Caco-2 (cell line): ENCODE data around the gene FCAMR. TPM values are rescaled to one million over a fixed set of nuclear protein-coding genes. Genes with fewer than 3 reads are reported as not detected.
A peak's percentile ranks its signal among the peaks of the same experiment; 100 is the strongest.

Experiments
- BruUV-seq: library from RNA; stranded (reverse); fragments of 400-500 nt; replicated peaks from 2 replicates; lab custom pipeline; 2021; lab: Mats Ljungman, UMichigan
- CTCF ChIA-PET: fragments of 300-600 bp; sonication (Branson Sonifier 250); formaldehyde crosslinking; loops from one replicate; lab custom pipeline; 2022; ENCODE audit warnings: antibody characterized with exemption; lab: Charles Lee
- POLR2A ChIA-PET: fragments of 300-600 bp; sonication (Branson Sonifier 250); formaldehyde crosslinking; loops from one replicate; lab custom pipeline; 2022; ENCODE audit warnings: antibody characterized with exemption; lab: Charles Lee
- DNase-seq, 2 experiments: peaks; one replicate each; pipeline versions ENCODE4 v3.0.0 to v3.0.0-alpha.2; 2020 to 2022
- H3K27me3 ChIP-seq: replicated peaks from 2 replicates; pipeline ENCODE4 v1.6.0; 2011; ENCODE audit warnings: low read length; ENCODE audit not compliant: control insufficient read depth, insufficient read depth
- H3K36me3 ChIP-seq: 2 replicates; pipeline ENCODE4 v1.5.1; 2011; ENCODE audit warnings: low read length; ENCODE audit not compliant: control insufficient read depth, insufficient read depth
- H3K4me1 ChIP-seq: fragments of 250-450 bp; sonication (Bioruptor Pico); 2 replicates; pipeline ENCODE4 v1.5.1; 2020; ENCODE audit warnings: mild to moderate bottlenecking
- H3K4me3 ChIP-seq: 2 replicates; pipeline ENCODE4 v1.5.1; 2011; ENCODE audit warnings: low read depth, mild to moderate bottlenecking, control low read depth, low read length
- H3K9me3 ChIP-seq: fragments of 250-450 bp; sonication (Bioruptor Pico); 2 replicates; pipeline ENCODE4 v1.5.1; 2020; ENCODE audit warnings: mild to moderate bottlenecking, moderate library complexity
- H3K27ac Mint-ChIP-seq: one replicate; pipeline ENCODE4 v1.8.0; 2022; ENCODE audit warnings: mixed read lengths; ENCODE audit not compliant: unreplicated experiment
- H3K27me3 Mint-ChIP-seq: one replicate; pipeline ENCODE4 v1.8.0; 2022; ENCODE audit warnings: mixed read lengths; ENCODE audit not compliant: insufficient read depth, unreplicated experiment
- H3K36me3 Mint-ChIP-seq: one replicate; pipeline ENCODE4 v1.8.0; 2022; ENCODE audit warnings: mild to moderate bottlenecking, mixed read lengths; ENCODE audit not compliant: insufficient read depth, unreplicated experiment
- H3K4me1 Mint-ChIP-seq: one replicate; pipeline ENCODE4 v1.8.0; 2022; ENCODE audit warnings: low read depth, mixed read lengths; ENCODE audit not compliant: unreplicated experiment
- H3K4me3 Mint-ChIP-seq: one replicate; pipeline ENCODE4 v1.8.0; 2022; ENCODE audit warnings: mild to moderate bottlenecking, moderate library complexity, mixed read lengths; ENCODE audit not compliant: unreplicated experiment
- H3K9me3 Mint-ChIP-seq: one replicate; pipeline ENCODE4 v1.8.0; 2022; ENCODE audit warnings: mixed read lengths; ENCODE audit not compliant: unreplicated experiment
- CTCF ChIP-seq, 2 experiments: fragments of 200-600 bp in 1 of 2; IDR thresholded peaks; 1 replicate in 1 of 2; 2 replicates in 1 of 2; pipeline versions ENCODE4 v1.5.1 to v1.8.0; 2011 to 2022; ENCODE audit warnings: antibody characterized with exemption in 1 of 2, control low read depth in 1 of 2, inconsistent platforms in 1 of 2, low read depth in 1 of 2, low read length in 1 of 2, mild to moderate bottlenecking in 1 of 2, moderate library complexity in 1 of 2; ENCODE audit not compliant: insufficient read depth in 1 of 2, severe bottlenecking in 1 of 2, unreplicated experiment in 1 of 2
- intact Hi-C: fragments of 100-400 bp; cut with micrococcal nuclease; formaldehyde crosslinking; loops from one replicate; pipeline ENCODE4 v1.10.0; 2022; ENCODE audit not compliant: unreplicated experiment
- total RNA-seq: library from RNA; stranded (reverse); gene quantifications from 2 replicates; pipeline ENCODE4 v1.2.3, GENCODE V29; 2022

FCAMR gene
- total RNA-seq, 1 experiment from 2014 or later: 0.18 TPM

GRCh38 chr1:206935491-206936067, 34.7 kb downstream of the FCAMR start:
- no peak overlapping the region for H3K4me3 Mint-ChIP-seq
- H3K4me3 ChIP-seq: no peak overlapping the region
- ChIA-PET POLR2A (no interaction called here), CTCF (interaction anchor here (0.6 to 2.5 kb wide), 11 partner anchors 11 to 118 kb away, joined by 3 to 51 read pairs (median 4); partner anchors contain the start of genes C1orf116, PFKFB2 and PIGR)
- no peaks in the 10 kb centered on the region for H3K36me3 ChIP-seq
- intact Hi-C loops: loop anchor here (1.0 to 5.0 kb wide), 3 partner anchors 33 to 142 kb away; no protein-coding TSS in a partner anchor
- DNase-seq: peak; percentile 66 to 78
- no peaks in the 10 kb centered on the region for H3K36me3 Mint-ChIP-seq
- no peaks in the 10 kb centered on the region for H3K9me3 Mint-ChIP-seq
- no peaks in the 10 kb centered on the region for H3K4me1 Mint-ChIP-seq
- no peaks in the 10 kb centered on the region for H3K4me1 ChIP-seq
- peak; percentile 86 to 94 for TF ChIP-seq CTCF (IDR thresholded peaks at IDR 0.05; ENCODE audit: insufficient read depth in 1 of 2, low read depth in 1 of 2, low read length in 1 of 2, severe bottlenecking in 1 of 2, unreplicated experiment in 1 of 2)
- BruUV-seq: no TSS peak
- no peaks in the 10 kb centered on the region for H3K9me3 ChIP-seq
- no peaks in the 10 kb centered on the region for H3K27me3 Mint-ChIP-seq
- H3K27ac Mint-ChIP-seq: no peak overlapping the region
- H3K27me3 ChIP-seq: no peaks in the 10 kb centered on the region

GRCh38 chr1:206933333-206933945, 36.8 kb downstream of the FCAMR start:
- ChIA-PET CTCF (interaction anchor here (0.6 to 1.2 kb wide), 2 partner anchors 24 to 122 kb away, joined by 3 to 6 read pairs; no protein-coding TSS in a partner anchor), POLR2A (interaction anchor here (0.6 kb wide), 1 partner anchor 117 kb away, joined by 3 read pairs; no protein-coding TSS in a partner anchor)
- Mint-ChIP-seq H3K4me3 (no peak overlapping the region), H3K36me3 (no peaks in the 10 kb centered on the region), H3K9me3 (no peaks in the 10 kb centered on the region), H3K27me3 (no peaks in the 10 kb centered on the region), H3K27ac (no peak overlapping the region), H3K4me1 (no peaks in the 10 kb centered on the region)
- no peaks in the 10 kb centered on the region for H3K4me1 ChIP-seq
- TF ChIP-seq CTCF (IDR thresholded peaks at IDR 0.05; ENCODE audit: insufficient read depth in 1 of 2, low read depth in 1 of 2, low read length in 1 of 2, severe bottlenecking in 1 of 2, unreplicated experiment in 1 of 2): peak; percentile 45 to 53
- DNase-seq: peak in 1 of 2 experiments; percentile 49
- no peaks in the 10 kb centered on the region for H3K36me3 ChIP-seq
- H3K4me3 ChIP-seq: no peak overlapping the region
- BruUV-seq: no TSS peak
- intact Hi-C loops: no loop called here
- no peaks in the 10 kb centered on the region for H3K9me3 ChIP-seq
- H3K27me3 ChIP-seq: no peaks in the 10 kb centered on the region

GRCh38 chr1:206932177-206932576, 38.1 kb downstream of the FCAMR start:
- H3K4me3 Mint-ChIP-seq: no peak overlapping the region
- no peaks in the 10 kb centered on the region for H3K27me3 Mint-ChIP-seq
- DNase-seq: no peak
- H3K27ac Mint-ChIP-seq: no peak overlapping the region
- Histone ChIP-seq H3K36me3 (no peaks in the 10 kb centered on the region), H3K4me3 (no peak overlapping the region), H3K9me3 (no peaks in the 10 kb centered on the region), H3K27me3 (no peaks in the 10 kb centered on the region), H3K4me1 (peaks cover 9% of the 10 kb centered on the region)
- no peaks in the 10 kb centered on the region for H3K4me1 Mint-ChIP-seq
- H3K9me3 Mint-ChIP-seq: no peaks in the 10 kb centered on the region
- H3K36me3 Mint-ChIP-seq: no peaks in the 10 kb centered on the region
- CTCF ChIA-PET: interaction anchor here (0.8 to 1.2 kb wide), 4 partner anchors 19 to 161 kb away, joined by 3 to 5 read pairs (median 4); partner anchors contain the start of genes IL19 and IL20
- no TSS peak for BruUV-seq
- POLR2A ChIA-PET: no interaction called here
- intact Hi-C loops: no loop called here
- TF ChIP-seq CTCF (IDR thresholded peaks at IDR 0.05; ENCODE audit: insufficient read depth in 1 of 2, low read depth in 1 of 2, low read length in 1 of 2, severe bottlenecking in 1 of 2, unreplicated experiment in 1 of 2): no peak
